GM08714 (cell line): ENCODE results near the gene CA12.

Experiments used
- H3K4me3 ChIP-seq: fragments of 200-500 bp; sonication (Bioruptor generic); 2 replicates; pipeline ENCODE4 v1.5.1; 2014; ENCODE audit warnings: mild to moderate bottlenecking, low read length, inconsistent platforms
- ZNF274 ChIP-seq: IDR thresholded peaks from 2 replicates; pipeline ENCODE4 v1.6.1; 2012; ENCODE audit warnings: mild to moderate bottlenecking, low read depth, low read length

CA12 gene

DNA sequence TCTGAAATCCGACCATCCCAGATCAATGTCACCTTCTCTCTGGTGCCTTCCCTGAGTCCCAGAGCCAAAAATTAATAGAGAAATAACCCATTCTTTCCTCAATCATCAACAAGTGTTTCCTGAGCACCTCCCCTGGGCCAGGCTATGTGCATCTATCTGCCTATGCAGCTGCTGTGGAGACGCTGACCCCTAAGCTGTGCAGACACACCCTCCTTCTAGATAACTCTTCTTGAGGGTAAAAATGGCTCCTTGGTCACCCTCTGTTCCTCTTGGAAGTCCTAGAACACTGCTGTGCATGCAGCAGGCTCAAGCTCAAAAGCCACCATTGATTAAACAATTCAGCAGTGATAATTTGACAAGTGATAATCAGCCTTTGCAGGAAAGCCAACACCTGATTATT is 18.4 kb downstream of the CA12 start:
- no peak for TF ChIP-seq ZNF274
- H3K4me3 ChIP-seq, result no peak overlapping the region

DNA sequence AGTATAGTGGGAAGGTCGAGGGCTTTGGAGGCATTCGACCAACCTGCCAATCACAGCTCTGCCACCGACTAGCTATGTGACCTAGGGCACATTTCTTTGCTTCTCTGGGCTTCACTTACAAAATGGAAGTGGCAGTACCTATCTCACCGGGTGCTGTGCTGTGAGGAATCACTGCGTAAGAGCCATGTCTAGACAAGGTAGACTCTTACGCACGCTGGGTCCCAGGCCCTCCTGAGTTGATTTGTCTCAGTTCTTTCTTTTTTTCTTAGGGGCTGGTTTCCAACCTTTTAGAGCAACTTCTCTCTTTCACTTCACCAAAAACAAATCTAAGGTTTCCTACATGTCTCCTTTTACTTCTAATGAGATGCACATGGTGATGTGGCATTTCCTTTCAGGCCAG is 18.8 kb downstream of the CA12 start:
- H3K4me3 ChIP-seq, result no peak overlapping the region
- no peak for TF ChIP-seq ZNF274

DNA sequence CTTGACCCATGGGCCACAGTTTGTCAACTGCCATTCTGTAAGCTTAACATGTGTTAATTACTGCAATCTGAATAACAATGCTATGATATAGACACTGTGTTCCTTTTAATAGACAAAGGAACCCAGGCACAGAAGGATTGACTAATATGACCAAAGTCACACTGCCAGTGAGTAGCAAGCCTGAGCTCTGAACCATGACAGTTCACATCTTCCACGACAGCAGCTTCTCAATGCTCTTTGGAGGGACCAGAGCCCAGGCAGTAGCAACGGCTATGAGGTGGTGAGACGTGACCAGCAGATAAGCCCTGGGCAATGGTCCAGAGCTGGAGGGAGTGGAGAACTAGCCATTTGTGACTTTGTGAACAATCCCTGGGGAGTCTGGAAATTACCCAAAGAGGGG is 19.4 kb downstream of the CA12 start:
- no peak for TF ChIP-seq ZNF274
- no peak overlapping the region for H3K4me3 ChIP-seq

DNA sequence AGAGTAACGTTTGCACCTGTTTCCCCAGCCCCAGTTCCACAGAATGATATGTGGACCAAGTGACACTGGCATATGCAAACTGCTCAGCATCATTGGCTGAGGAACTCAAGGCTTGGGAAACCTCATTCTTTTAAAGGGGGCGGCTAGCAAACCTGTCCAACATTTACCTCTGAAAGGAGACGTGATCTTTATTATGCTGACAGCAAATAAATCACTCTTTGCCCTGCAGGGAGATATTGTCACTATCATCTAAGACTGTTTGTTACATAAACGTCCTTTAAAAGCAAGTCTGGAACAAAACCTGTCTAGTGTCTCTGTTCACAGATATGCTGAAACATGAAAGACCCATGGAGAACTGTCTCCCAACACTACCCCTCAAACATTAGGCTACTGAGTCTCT is 21.5 kb downstream of the CA12 start:
- no peak for TF ChIP-seq ZNF274
- no peak overlapping the region for H3K4me3 ChIP-seq

DNA sequence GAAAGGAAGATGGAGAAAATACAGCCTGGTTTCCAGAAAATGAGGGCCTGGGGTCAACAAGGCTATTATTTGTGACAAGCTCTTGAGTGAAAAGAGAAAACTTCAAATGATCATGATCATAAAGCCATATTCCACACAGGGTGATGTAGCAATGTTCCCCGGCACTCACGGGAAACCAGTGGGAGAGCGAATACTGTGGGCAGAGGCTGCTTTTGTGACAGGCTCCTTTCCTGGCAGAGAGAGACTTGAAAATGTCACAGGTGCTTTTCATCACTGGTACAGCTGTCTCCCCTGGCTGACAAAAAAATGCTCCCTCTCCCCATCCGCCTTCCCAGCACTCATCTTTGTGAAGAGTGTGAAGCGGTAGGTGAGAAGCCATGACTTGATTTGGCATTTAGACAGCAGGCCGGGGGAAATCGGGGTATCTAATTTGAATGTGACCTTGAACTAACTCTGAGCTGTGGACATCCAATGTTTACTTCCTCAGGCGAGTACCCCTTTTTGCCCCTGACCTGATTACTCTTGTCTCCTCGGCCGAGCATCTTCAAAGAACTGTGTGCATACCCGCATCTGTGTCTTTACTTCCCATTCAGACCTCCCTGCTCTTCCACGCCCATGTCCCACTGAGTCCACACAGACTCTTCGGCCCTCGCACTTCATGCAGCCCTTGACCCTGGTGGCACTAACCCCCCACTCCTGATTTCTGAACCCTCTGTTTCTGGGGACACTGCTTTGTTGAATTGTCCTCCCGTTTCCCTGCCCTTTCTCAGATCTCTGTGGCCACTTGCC is 23.2 kb downstream of the CA12 start:
- no peak overlapping the region for H3K4me3 ChIP-seq
- no peak for TF ChIP-seq ZNF274

DNA sequence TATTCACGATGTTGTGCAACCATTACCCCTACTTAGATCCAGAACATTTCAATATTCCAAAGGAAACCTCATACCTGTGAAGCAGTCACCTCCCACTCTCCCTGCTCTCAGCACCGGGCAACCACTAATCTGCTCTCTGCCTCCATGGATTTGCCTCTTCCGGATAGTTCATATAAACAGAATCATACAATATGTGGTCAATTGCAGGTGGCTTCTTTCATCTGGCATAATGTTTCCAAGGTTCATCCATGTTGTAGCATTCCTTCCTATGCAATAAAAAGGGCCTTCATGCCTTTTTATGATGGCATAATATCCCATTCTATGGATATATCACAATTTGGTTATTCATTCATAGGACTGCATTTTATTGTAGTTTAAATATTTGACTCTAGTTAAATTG is 23.9 kb downstream of the CA12 start:
- no peak overlapping the region for H3K4me3 ChIP-seq
- no peak for TF ChIP-seq ZNF274

DNA sequence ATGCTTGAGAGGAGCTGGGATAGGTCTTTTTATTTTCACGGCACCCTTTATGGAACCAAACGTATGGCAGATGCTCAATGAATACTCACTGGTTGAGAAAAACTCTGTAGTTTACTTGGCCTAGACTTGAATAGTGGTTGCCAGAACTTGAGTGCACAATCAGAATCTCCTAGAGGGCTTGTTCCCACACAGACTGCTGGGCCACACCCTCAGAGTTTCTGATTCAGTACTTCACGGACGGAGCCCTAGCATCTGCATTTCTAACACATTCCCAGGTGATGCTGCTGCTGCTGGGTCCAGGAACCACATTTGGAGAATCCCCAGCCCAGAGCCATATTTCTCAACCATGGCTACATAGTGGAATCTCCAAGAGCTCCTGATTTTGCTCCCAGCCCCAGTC is 24.6 kb downstream of the CA12 start:
- no peak for TF ChIP-seq ZNF274
- H3K4me3 ChIP-seq, result no peak overlapping the region

DNA sequence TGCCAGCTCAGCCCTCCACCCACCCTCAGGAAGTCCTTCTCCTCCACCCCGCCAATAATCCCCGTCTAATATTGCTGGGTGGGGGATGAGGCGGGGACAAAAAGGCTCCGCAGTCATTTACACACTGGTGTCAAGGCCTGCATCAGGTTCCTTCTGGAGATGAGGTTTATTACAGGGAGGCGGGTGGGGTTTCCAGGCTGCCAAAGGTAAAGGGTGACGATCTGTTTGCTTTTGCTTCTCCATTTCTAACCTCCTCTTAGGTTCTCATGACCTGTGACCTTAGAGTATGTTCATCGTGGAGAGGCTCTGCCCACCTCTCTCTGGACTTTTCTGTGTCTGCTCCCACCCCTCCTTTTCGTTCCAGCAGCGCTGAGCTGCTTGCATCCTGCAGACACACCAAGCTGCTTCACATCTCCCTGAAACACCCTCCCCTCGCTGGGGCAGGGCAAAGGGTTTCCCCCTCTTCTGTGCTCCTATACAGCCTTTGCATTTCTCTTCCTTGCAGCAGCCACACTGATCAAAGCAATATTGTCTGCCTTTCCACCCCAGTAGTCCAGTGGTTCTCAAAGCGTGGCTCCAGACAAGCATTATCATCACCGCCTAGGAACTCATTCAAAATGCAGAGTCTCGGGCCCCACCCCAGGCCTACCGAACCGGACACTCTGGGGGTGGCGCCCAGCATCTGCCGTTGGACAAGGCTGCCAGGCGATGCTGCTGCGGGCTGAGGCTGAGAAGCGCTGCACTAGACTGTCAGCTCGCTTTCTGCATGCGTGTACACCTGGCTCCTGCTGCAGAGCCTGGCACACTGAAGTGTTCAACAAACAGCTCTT is 26.6 kb downstream of the CA12 start:
- TF ChIP-seq ZNF274, result no peak

DNA sequence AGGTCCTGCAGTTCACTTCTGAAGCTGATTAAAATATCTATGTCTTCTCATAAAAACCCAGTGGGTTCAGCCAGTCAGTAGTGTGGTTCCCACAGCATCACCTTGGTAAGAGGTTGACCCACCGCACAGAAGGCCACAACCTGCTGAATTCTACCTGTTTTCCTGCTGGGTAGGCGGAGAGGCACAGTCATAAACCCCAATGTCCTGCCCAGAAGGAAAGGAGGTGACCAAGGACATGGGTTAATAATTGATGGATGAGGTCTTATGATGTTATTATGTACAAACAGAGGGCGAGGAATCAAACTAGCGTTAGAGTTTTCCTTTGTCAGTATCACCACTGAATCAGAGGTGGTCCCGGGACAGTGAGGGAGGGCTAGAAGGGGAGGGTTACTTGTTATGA is 27.8 kb downstream of the CA12 start:
- TF ChIP-seq ZNF274, result no peak
- H3K4me3 ChIP-seq, result no peak overlapping the region

More for the DNA sequence above, 26.6 kb downstream of the CA12 start:
- no peak overlapping the region for H3K4me3 ChIP-seq

DNA sequence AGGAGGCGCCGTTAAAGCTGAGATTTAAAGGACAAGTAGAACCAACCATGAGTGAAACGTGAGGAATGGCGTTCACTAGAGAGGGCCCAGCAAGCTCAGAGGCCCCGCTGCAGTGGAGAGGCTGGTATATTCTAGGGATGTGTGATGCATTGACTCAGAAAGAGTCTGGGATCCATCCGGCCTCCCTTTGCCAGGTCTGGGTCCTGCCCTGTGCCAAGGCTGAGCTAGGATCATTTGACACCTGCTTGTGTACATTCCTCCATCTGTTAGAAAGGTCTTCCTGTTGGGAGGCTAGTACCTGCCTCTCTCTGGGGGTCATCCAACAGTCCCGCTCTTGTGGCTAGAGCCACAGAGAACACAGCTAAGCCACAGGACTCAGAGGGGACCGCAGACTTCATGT is 28.4 kb downstream of the CA12 start:
- TF ChIP-seq ZNF274, result no peak

DNA sequence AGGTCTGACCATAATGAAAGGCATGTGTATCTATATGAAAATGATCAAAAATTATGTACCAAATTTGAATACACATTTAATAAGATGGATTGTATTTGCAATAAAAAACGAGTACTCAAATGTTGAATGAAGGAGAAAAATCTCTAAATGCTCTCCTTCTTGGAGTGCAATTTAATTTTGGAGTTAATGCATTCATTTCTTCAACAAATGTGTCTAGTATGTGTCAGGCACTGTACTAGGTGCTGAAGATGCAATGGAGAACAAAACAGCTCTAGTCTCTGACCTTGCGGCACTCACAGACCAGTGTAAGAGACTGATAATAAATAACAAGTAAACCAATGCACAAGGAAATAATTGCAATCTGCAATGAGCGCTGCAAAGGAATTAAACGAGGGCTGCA is 28.8 kb downstream of the CA12 start:
- TF ChIP-seq ZNF274, result no peak
- H3K4me3 ChIP-seq, result no peak overlapping the region

More for the DNA sequence above, 28.4 kb downstream of the CA12 start:
- H3K4me3 ChIP-seq, result no peak overlapping the region

DNA sequence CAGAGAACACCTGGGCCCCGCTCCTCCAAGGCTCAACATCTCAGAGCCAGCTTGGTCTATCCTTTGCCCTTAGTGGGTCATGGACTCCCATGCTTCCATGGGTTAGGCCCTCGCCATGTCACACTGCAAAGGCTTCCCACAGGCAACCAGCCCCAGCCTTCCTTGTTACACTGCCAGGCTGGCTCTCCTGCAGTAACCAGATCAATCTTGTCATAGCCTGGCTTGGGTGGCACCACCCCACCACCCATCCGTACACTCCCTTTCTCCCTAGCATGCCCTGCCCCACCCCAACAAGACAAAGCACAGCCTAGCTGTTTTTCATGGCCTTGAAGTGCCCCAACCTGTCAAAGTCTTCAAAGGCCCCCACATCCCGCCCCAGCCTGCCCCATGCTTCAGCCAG is 30.5 kb downstream of the CA12 start:
- TF ChIP-seq ZNF274, result no peak
- no peak overlapping the region for H3K4me3 ChIP-seq

DNA sequence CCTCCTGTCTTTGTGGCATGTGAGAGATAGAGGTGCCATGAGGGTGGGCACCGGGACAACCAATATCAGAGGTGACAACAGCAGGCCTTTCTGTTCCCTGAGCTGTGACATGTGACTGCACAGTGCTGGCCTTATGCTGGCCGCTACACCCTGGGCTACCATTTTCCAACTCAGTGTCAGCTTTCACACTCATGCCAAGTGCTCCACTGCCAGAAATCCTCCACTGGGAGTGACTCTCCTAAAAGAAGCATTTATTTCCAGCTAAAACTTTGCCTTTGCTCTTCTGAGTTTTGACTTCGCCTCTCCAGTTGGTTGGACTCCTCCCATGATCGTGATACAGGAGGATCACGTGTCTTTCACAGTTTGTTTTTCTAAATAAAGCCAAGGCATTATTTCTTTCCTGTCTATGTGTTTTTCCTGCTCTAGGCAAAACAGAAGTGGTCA is 31.4 kb downstream of the CA12 start:
- TF ChIP-seq ZNF274, result no peak
- H3K4me3 ChIP-seq, result no peak overlapping the region

DNA sequence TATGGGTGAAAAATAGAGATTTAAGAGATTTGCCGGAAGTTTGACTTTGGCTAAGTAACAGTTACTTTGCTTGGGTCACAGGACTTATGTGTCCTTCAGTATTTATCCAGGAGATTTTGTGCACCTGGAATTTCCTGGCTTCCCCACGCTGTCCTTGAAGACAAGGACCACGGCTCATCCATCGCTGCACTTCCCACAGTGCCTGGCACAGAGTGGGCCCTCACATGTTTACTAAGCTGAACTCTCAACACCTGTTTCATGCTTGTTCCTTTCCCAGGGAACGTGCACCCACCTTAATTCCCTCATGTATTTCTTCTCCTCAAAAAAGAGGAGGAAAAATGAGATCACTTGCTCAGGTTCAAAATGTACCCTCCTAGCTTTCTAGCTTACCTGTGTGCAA is 32.0 kb downstream of the CA12 start:
- H3K4me3 ChIP-seq, result no peak overlapping the region
- no peak for TF ChIP-seq ZNF274

DNA sequence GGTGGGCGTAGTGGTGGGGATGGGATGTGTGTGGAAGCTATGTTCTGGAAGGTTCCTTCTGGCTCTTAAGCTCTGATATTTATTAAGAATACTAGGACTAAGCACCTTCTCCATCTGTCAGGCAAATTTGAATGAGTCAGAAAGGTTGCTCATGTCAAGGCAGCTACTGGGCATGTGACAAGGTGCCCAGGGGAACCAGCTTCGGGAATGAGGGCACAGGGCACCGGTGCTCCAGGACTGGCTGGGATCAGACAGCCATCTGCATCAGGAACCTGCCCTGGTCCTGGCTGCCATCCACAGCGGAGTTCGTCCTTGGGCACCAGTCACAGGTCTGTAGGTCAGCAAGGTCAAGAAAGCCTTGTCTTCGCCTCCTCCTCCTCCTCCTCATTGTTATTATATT is 32.5 kb downstream of the CA12 start:
- no peak for TF ChIP-seq ZNF274

More for the DNA sequence above, 32.5 kb downstream of the CA12 start:
- H3K4me3 ChIP-seq, result no peak overlapping the region
